HG03342 (cell line): Measurements from ENCODE around the gene SIGLEC6.

ENCODE experiments used
- ATAC-seq: cut with Tn5 transposase; IDR thresholded peaks from one replicate; pipeline ENCODE4 v1.9.1; 2021; ENCODE audit warnings: mild to moderate bottlenecking, moderate library complexity; ENCODE audit not compliant: unreplicated experiment

SIGLEC6 gene

DNA sequence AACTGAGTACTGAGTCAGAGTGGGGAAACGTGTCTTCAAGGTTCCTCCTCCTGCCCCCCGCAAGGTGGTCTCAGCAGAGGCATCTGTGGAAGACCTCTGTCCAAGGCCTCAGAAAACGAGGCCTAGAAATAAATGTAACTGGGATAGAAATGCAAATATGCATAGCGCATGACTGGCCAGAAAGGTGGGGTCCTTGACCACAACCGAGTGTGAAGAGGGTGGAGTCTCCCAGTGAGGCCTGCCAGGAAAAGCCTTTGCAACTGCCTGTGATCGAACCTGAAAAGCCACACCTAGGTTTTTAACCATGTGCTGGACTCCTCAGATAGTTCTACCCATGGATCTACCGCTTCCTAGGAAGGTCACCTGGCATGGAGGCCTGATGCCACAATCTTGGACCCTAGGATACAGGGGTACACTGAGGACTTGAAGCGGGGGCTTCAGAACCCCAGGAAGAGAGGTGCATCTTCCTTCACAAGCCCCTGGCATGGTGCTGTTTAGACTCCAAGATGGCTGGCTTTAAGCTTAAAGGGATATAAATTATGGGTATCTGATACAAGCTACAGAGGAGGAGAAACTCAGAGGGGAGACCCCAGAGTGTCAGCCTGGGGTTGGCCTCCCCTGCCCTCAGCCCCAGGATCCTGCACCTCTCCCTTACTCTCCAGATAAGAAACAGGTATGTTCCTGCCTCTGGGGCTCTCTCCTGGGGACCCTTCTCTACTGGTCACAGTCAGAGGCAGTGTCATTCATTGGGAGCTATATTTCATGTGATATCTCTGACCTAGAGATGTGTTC, 18.3 kb upstream of the SIGLEC6 start:
- no peak for ATAC-seq

DNA sequence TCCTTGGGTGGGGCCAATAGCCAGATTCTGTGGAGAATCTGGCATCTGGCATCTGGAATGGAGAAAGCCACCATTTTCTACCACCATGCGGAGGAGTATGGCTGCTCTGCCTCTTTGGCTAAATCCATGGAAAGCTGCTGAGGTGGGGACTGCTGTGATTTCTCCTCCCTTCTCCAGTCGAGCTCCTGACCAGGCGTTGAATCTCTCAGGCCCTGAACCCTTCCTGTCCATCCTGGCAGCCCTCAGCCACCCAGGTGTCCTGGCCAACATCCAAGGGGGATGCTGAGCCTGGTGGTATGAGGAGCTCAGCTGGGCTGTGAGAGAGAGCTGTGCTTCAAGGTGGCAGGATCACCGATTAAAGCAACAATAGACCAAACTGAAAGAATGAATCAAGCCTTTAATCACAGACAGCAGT, 17.4 kb upstream of the SIGLEC6 start:
- no peak for ATAC-seq

GRCh38 chr19:51548213-51548651, 16.8 kb upstream of the SIGLEC6 start:
- ATAC-seq: no peak

- no peak for ATAC-seq
Observed at GRCh38 chr19:51547397-51548212, 16.1 kb upstream of the SIGLEC6 start.

- no peak for ATAC-seq
Observed at GRCh38 chr19:51546650-51547396, 15.4 kb upstream of the SIGLEC6 start.

- ATAC-seq: no peak
Observed at GRCh38 chr19:51546107-51546649, 14.7 kb upstream of the SIGLEC6 start.

- no peak for ATAC-seq
Observed at GRCh38 chr19:51544038-51544437, 12.6 kb upstream of the SIGLEC6 start.

DNA sequence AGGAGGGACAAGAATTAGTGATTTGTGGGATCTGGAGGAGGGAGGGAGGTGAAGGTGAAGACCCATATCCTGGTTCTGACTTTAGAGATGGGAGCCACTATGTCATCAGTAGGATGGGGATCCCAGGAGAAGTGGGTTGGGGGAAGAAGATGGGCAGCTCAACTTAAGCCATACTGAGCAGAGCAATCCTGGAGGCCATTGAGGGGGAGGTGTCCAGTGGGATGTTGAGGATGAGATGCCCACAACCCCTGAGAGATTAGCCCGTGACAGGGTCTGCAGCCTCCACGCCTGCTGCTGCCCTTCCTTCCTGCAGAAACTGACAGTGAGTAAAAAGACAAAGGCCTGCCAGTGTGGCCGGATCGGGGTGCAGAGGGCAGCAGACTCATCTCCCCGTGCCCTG, 11.2 kb upstream of the SIGLEC6 start:
- ATAC-seq: no peak

- ATAC-seq: no peak
Observed at GRCh38 chr19:51541458-51542357, 10.2 kb upstream of the SIGLEC6 start.

GRCh38 chr19:51539821-51540366, 8.4 kb upstream of the SIGLEC6 start:
- no peak for ATAC-seq

DNA sequence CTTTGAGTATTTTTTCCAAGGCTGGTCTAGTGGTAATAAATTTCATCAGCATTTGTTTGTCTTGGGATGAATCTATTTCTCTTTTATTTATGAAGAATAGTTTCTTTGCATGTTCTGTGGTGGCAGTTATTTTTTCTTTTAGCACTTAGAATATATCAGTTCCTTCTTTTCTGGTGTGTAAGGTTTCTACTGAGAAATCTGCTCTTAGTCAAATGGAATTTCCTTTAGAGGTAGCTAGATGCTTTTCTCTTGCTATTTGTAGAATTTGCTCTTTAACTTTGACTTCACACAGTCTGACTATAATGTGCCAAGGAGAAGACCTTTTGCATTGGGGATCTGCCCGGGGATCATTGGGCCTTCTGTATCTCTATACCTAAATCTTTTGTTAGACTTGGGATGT, 4.1 kb upstream of the SIGLEC6 start:
- ATAC-seq: no peak

DNA sequence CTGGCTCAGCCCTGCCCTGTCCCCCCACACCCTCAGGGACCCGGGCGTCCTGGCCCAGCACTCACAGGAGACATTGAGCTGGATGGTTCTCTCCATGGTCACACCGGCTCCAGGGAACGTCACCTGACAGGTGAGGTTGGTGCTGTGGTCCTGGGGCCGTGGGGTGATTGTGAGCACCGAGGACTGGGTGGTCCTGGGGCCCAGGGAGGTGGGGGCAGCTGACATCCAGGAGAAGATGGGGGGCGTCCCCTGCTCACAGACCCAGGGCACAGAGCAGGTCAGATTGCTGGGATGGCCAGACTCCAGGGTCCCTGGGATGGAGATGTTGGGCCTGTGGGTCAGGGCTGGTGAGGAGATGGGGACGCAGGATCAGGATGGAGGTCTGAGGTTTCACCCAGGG, 854 bp downstream of the SIGLEC6 start:
- ATAC-seq: no peak

GRCh38 chr19:51529301-51529700, 2.2 kb downstream of the SIGLEC6 start:
- no peak for ATAC-seq

DNA sequence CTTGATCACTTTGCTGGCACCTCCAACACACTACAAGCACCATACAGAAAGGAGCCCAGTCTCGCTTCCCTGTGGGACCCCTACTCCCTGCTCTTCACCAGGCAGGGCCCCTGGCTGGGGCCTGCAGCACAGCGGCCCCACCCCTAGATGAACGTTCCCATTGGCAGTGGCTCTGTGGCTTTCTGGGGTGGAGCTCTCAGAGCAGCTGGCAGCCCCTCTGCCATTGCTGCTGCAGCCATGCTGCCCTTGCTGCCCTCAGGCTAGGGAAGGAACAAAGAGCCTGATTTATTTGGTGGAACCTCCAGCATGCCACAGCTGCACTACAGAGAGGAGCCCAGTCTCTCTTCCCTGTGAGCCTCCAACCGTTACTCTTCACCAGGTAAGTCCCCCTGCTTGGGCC, 5.8 kb downstream of the SIGLEC6 start:
- ATAC-seq: no peak

- no peak for ATAC-seq
Observed at GRCh38 chr19:51524666-51525264, 6.7 kb downstream of the SIGLEC6 start.

DNA sequence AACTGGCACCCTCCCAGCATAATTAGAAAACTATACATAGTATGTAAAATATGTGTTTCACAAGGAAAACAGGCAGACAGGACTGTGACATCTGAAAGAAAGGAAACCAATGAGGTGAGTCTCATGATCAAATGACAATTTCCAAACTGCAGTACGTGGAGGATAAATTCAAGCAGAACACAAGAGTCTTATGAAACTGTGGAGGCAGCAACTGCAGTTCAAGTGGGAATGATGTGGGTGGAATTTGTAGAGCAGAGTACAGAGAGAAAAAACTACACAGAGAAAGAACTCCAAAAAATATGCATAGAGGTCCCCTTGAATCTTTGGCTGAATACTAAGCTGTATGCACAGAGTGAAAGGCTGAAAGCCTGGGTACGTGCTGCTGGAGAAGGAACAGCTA, 9.7 kb downstream of the SIGLEC6 start:
- no peak for ATAC-seq

GRCh38 chr19:51521357-51521756, 10.1 kb downstream of the SIGLEC6 start:
- ATAC-seq: no peak

DNA sequence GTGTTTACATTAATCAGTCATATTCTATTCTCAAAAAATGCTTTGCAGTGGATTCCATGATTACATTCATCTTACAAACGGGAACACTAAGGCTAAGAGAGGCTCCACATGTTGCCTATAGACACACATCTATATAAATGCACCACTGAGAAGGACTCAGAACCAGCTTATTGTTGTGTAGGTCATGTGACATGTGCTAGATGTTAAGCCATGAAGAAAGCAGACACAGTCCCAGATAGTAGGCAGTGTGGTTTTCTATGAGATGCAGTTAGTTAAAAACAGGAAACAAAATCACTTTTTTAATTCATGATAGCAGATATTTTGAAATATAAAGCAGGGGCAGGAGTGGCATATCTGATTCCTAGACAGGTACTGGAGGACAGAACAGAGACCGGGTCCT, 10.7 kb downstream of the SIGLEC6 start:
- ATAC-seq: no peak

GRCh38 chr19:51514866-51515481, 16.5 kb downstream of the SIGLEC6 start:
- no peak for ATAC-seq
